Activated naive CD4-positive, alpha-beta T cell treated with anti-CD3 and anti-CD28 coated beads, Interleukin-2, amount 50 U/mL, for 16 hours (primary cell): Measurements from ENCODE around the gene BCL11A.

Source experiments
- DNase-seq: peaks from one replicate; pipeline ENCODE4 v3.0.0-alpha.2; 2020

The BCL11A gene

DNA sequence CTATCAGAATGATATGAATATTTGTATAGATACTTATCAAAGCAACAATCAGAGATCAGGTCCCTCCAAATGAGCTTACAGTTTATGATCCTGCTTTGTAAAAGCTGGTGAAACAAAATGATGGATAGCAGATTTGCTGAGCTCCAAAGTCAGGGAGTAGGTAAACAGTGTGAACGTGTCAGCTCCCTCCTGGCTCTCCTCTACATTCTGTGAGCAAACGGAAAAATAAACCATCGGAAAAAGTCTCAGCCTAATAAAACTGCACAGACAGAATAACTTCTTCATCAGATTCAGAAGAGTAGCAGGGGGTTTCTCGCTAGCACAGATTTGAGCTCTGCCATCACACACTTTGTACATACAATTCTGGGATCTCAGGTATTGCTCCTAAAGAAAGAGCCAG is 51.3 kb downstream of the BCL11A start:
- no peak for DNase-seq

DNA sequence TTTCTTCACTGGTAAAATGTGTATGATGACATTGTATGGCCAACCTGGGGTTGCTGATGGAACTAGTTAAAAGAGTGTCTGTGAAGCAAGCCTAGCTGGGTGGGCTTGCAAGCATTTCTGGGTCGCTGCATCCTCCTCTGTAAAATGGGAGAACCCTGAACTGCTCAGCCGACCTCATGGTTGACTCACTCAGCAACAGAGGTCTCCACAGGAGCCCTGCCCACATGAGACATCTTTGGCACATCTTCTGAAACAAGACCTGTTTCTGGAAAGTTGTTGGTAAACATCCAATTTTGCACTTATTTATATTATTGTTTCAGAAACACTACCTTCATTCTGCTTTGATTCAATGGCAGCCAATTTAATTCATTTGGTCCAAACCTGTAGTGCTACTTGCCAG is 52.6 kb downstream of the BCL11A start:
- DNase-seq, result no peak

DNA sequence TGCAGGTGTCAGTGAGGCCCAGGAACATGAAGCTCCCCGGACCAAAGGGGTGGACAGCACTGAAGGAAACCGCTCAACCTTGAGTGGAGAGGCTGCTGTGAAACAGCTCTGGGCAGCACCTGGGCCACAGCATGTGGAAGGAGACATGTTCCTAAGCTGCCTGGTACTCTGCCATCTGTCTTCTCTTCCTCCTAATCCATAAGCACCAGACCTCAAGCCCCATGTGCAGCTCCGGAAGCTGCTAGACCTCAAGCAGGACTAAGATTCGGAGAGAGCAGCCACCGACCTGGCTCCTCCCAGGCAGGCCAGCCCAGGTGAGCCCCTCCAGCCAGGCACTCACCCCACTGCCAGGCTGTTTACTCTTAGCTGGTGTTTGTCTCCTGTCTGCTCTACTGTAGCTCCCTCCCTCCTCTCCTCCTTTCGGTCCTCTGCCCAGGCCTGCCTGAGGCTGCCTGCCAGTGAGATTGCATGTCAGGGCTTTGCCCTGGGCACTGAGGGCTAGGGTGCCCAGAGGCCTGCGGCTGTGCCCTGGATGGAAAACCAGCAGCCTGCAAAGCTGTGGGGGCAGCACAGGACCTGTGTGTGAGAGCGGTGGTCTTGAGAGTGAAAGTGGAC is 53.7 kb downstream of the BCL11A start:
- no peak for DNase-seq

DNA sequence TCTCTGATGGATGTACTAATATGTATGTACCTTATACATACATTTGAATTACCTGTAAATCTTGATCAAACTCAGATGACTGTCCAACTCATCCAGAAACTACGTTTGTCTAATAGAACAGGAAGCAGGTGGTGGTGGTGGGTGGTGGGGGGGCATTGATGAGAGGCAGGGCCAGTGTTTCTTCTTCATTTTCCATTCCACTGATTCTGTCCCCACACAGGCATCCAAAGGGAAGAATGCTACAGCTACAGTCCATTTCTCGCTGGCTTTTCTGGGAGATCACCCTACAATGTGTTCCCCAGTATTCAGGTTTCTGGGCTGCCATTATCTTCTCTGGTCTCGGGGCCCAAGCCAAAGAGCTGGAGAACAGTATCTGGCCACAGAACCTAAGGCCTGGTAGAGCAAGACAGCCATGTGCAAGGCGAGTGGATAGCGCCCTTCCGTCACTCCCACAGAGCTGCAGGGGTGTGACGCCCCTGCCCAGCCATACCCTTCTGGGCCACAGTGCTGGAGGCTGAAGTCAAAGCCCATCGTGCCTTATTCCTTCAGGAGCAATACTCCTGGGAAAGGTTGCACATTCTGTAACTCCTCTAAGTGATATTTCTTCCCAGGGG is 54.5 kb downstream of the BCL11A start:
- no peak for DNase-seq

DNA sequence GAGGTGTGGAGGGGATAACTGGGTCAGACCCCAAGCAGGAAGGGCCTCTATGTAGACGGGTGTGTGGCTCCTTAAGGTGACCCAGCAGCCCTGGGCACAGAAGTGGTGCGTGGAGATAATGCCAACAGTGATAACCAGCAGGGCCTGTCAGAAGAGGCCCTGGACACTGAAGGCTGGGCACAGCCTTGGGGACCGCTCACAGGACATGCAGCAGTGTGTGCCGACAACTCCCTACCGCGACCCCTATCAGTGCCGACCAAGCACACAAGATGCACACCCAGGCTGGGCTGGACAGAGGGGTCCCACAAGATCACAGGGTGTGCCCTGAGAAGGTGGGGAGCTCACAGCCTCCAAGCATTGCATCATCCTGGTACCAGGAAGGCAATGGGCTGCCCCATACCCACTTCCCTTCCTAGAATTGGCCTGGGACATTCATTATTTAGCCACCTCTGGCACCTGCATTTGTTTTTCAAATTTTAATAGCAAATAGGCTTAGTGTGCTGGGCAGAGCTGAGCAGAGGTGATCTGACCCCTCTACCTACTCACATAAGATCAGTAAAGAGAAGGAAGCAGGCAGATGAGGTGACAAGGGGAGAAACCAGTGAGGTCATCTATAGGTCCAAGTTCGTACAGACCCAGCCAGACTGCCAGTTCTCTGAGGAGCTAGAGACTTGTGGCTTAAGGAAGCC is 55.2 kb downstream of the BCL11A start:
- no peak for DNase-seq

DNA sequence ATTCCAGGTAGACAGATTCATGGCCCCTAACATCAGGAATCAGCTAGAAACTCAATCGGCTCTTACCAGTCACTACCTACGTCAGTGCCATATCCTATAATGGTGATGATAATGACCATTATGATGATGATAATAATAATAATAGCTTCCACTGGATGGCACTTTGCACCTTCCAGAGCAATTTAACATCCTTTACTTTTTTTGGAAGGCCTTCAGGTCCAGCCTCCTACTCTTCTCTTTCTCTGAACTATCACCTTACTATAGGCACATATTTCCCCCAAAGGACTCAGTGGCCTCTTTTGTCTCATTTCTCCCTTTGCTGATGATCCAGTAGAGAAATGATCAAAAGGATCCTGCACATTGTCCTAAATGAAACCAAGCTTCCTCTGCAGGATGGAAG is 56.0 kb downstream of the BCL11A start:
- no peak for DNase-seq

DNA sequence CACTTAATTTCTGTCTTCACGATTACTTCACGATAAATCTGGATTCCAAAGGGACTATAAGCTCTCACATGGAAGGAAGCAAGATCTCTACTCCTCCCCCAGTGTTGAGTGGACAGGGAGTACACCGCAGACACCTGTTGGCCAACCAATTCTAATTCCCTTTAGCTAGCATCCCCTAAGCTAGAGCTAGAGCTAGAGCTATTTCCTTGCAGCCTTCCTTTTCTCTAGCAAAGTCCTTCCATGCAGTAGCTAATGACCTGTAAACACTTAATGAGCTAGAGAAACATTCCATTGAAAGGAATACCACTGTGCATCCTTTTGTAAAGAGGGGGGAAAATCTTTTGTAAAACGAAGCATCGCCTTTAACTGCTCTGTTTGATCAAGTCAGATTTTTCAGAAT is 56.5 kb downstream of the BCL11A start:
- DNase-seq, result no peak

DNA sequence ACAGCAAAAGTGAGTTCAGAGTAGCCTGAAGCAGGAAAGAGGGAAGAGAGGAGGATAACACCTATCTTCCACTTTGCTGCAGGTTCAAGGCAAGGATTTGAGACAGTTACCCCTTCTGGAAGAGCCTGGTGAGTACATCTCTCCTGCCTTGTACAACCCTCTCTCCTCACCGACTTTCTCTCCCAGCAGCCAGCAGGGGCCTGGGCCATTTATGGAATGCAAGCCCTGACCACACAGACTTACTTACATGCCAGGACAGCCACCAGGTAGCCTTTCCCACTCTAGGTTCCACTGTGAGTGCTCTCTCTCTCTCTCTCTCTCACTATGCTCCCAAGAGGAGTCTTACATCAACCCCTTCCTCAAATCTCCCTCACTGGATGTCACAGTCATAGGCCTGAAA is 57.0 kb downstream of the BCL11A start:
- DNase-seq, result no peak

DNA sequence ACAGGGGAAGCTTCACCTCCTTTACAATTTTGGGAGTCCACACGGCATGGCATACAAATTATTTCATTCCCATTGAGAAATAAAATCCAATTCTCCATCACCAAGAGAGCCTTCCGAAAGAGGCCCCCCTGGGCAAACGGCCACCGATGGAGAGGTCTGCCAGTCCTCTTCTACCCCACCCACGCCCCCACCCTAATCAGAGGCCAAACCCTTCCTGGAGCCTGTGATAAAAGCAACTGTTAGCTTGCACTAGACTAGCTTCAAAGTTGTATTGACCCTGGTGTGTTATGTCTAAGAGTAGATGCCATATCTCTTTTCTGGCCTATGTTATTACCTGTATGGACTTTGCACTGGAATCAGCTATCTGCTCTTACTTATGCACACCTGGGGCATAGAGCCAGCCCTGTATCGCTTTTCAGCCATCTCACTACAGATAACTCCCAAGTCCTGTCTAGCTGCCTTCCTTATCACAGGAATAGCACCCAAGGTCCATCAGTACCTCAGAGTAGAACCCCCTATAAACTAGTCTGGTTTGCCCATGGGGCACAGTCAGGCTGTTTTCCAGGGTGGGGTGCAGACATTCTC is 58.3 kb downstream of the BCL11A start:
- no peak for DNase-seq

DNA sequence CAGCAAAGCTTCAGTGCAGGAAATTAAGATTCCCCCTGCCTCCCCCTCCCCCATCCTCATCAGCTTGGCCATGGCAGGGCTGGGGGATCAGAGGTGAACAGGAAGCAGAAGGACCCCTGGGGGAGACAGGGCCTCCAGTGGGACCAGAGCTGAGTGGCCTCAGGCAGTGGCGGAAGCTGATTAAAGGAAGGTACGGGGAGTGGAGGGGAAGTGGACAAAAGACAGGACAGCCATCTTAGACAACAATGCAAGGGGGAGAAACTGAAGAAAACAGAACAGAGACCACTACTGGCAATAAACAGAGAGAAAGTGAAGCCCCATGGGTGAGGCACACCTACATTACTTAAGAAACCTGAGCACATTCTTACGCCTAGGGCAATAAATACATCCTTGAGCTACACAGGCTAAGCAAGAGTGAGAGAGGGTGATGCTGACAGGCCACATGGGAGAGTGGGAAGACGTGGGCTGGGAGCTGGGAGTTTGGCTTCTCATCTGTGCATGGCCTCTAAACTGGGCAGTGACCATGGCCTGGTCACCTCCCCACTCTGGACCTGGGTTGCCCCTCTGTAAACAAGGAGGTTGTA is 59.6 kb downstream of the BCL11A start:
- no peak for DNase-seq

DNA sequence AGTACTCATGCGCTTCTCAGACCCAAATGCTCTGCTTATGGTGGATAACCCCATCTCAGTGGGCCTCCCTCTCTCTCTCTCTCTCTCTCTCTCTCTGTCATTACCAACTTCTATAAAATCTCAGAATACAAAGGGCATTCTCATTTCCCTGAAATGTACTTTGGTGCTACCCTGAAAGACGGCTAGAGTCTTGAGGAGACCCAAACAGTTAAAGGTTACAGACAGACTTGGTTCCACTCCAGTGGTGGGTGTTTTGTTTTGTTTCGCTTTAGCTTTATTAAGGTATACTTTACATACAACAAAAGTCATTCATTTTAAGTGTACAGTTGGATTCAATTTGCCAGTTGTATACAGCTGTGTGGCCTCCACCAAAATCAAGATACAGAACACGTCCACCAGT is 60.9 kb downstream of the BCL11A start:
- no peak for DNase-seq

DNA sequence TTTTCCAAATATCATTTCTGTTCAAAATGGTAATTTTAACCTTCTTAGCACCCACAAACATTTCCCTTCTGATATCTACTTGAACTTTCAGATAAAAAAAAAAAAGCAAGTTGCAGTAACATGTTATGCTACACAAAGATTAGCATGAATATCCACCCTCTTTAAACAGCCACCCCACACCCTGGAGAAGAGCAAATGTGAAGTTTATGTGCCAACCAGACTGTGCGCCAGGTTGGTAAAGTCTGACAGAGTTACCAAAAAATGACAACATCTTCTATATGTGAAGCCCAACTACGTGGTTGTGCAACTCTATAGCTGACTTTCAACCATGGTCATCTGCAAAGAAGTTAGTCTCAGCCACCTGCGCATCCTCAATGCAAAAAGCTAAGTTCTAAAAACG is 62.6 kb downstream of the BCL11A start:
- no peak for DNase-seq

DNA sequence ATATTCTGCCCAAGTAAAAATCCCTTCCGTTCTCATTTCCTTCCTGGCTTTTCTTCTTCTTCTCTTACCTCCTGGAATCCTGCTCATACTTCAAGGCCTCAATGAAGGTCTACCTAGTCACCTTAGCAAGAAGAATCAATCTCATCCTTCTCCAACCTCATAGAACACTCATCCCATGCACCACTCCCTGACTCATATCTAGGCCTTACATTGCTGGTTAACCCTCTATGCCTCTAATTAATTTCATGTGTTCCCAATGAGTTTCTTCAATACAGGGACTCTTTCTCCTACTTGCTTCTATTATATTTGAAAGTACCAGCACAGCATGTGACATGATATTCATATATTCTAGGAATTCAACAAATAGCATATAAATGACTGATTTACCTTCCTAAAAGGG is 63.0 kb downstream of the BCL11A start:
- no peak for DNase-seq

DNA sequence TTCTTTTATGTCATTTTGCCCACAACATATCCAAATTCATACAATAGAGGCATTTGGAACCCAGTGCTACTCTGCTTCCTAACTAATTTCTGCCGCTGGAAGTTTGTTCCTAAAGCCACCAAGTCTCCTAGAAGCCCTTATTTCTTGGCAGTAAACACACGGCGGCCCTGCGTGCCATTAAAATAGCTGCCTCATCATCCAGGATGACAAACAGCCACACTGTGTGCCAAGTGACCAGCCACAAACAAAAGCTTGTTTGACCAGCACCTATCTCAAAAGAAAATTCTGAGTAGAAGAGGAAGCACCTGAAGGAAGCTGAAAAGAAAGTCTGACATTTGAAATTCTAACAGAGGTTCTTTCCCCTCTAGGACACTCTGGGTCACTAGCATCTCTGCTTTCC is 64.2 kb downstream of the BCL11A start:
- no peak for DNase-seq

DNA sequence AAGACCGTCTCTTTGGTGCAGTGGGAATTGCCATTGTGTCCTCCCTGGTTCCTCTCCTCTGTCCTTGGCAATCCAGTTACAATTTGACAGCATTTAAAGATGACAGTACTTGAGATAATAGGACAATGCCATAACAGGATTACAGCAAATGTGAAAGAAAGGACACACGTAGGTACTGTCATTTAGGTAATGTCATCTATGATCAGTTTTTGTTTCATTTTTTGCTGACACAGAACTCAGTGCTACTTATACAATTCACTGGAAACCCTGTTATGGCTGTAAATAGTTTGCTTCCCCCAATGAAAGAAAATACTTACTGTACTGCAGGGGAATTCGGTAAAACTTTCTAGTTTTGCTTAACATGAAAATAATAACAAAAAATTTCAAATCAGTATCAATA is 65.2 kb downstream of the BCL11A start:
- DNase-seq, result no peak

DNA sequence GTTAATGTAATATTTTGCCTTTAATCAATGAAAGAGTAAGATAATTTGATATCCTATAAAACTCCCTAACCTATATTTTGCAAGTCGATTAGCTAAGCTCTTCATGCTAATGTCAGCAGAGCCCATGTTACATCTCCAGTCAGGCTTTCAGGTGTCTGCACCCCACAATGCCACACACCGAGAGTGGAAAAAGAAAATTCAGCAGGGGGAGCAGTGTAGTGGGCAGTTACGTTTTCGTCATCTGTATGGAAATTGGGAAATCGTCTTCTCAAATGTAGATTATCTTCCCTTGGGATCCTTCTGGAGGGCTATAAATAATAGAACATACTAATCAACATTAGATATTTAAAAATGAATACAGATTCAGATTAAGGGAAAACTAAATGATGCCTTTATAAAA is 66.3 kb downstream of the BCL11A start:
- no peak for DNase-seq

DNA sequence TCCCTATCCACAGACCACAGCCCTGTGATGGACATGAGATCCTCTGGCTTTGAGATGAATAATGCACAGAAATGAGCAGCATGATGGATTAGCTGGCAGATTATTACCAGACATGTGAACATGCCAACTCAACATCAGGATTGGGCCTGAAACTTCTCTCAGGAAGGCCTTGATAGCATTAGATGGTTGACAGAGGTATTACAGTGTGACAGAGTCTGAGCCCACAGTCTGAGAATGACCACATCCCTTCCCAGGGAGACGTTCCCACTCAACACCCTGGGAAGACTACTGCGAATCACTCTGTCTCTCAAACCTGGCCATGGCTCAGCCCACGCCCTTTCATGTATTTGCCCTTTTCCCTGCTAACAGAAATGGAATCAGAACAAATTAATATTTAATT is 66.9 kb downstream of the BCL11A start:
- no peak for DNase-seq

DNA sequence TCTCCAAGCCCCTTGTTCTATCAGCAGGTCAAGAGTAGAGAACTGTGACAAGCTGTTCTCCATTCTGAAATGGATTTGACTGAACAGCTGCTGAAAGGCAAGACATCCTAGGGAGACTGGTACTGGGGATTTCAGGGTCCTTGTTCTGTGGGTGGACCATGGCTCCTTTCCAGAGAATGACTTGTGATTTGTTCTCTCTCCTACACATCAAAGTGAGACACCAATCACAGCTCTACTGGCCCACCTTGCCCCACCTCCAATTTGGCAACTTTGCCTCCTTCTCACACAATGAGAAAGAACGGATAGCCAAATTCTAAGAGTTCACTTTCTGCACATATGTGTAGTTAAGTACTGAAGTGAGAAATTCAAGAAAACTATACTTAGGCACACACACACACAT is 67.4 kb downstream of the BCL11A start:
- no peak for DNase-seq

DNA sequence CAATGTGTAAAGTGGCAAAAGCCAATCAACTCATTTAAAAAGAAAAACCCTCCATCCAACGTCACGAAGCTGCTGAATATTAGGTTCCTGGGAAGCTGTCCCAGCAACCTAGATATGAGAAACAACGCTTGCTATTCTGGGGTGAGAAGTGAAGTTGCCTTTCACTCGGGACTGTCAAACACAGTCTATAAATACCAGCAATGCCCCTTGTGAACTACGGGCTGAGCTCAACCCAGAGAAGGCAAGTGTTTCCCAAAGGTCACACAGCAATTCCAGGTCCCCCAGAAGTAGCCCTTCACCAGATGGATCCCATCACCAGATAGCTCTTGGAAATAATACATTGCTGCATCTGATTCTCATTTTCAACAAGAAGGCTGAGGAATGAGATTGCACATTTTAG is 67.9 kb downstream of the BCL11A start:
- DNase-seq, result no peak

DNA sequence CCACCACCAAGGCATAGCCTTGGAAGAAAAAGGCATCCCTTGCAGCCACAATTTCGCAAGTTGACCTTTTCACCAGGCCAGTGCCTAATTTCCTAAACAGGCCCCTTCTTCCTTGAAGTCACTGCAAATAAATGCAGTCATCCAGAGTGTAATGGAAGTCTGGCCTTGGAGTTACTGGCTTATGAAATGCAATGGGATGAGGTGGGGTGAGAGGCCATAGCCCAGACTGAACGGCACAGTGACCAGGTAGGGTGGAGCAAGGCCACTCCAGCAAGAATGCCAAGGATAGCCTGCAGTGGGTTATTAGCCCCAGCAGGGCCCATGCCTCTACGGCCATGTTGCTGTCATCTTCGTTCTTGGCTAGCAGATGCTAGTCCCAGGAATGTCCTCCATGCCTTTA is 68.4 kb downstream of the BCL11A start:
- DNase-seq, result no peak

DNA sequence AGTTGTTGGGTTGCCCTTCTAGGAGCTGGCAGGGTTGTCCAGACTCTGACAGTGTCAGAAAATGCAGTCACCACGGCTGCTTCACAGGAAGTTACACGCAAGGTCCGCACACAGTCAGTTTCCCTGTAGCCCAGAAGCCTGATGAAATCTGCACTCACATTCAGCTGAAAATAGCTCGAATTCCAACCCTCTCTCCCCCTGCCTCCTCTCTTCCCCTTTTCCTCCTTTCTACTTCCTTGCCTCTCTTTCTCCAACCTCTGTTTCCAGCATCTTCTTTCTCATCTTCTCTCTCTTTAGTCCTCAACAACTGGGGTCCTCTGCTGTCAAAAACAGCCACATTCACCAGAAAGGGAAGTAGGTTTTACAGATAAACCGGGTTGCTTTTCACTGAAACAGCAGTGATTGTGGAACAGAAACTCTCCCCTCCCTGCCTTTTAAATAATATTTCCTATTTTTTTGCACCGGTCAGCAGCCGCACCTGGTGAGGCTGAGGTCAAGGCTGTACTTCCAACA is 69.3 kb downstream of the BCL11A start:
- DNase-seq, result no peak

DNA sequence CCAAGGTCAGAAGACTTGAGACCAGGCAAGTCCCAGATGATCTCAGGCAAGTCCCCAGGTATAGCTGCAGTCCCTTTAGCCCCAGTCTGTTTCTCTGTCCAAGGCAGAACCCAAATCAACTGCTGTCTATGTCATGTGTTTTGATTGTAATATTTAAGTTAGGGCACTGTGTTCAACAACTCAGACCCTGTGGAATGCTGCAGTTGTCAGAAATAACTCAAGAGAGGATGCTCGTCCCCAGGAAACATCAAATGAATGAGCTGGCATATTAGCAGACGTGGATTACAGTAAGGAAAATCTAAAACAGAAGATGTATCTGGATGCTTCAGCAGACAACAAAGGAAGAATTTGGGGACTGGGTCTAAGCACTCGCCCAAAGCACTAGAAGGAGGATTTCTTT is 70.1 kb downstream of the BCL11A start:
- no peak for DNase-seq

DNA sequence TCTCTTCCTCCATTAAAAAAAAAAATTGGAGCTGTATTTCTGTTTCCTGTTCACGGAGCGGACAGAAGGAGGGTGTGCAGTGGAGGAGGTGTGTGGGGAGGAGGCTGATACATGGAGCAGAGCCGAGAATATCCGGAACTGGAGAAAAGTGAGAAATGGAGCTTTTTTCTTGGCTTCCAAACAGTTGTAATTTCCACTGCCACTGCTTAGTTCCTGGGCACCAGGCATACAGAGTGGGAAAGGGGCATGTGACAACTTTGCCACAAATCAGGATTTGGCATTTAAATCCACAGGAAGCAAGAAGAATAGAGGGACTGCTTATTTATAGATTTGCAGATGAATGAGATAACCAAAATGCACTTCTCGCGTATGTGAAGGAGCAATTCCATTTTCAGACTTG is 71.2 kb downstream of the BCL11A start:
- DNase-seq, result no peak

DNA sequence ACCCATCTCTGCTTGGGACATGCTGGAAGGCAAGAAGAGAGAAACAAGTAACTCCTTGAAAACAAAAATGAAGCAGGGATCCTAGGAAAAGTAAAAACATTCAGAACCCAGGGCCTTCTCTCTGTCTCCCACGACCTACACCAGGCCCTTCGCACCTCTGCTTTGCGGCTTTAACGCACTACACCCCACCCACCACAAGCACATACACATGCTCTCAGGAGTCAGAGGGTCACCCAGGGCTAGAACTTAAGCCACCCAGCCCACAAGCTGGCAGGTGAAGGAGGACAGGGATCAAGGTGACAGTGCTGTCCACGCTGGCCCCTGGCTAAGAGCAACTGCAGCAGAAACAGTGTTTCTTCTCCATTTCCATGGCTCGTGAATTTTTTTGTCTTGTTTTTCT is 72.2 kb downstream of the BCL11A start:
- no peak for DNase-seq
